Measurements from ENCODE around the gene BTBD2.
"Not testable (repeated sequence)": the region's sequence is repeated elsewhere in the genome, so short reads cannot be mapped to it uniquely, and the experiment has no call there.

BTBD2 gene

DNA sequence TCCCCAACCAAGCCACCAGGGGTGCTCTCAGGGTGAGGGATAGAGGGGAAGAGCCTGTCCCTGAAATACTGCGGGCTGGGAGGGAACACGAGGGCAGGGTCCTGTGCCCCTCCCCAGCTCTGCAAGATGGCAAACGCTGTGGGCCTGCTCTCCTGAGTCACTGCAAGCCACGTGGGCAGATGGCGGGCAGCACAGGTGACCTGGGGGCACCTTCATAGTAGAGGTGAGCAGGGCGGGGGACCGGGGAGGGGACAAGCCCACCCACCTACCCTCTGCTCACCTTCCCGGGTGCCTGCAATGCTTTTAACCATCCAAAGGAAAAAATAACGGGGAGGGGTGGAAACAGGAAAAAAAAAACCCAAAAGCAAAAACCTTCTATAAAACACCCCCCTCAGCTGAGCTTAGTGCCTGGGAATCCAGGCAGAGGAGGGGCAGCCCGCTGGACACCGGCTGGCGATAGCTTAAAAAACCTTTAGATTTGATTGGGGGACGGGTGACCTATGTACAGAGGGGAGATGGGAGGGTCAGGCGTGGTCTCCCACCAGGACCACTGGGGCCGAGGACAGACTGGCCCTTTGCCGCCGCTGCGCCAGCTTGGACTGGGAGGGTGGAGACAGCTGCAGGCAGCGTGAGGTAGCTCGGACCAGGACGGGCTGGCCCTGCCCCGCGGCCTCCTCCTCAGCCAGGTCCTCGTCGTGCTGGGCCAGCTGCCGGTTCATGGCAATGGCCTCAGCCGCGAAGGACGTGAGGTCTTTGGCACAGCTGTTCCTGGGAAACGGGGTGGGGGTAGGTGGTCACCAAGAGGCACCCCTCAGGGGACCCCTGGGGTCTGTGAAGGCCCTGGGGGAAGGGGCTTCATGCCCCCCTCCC lies 23.8 kb upstream of the BTBD2 start:
- no peak for DNase-seq

DNA sequence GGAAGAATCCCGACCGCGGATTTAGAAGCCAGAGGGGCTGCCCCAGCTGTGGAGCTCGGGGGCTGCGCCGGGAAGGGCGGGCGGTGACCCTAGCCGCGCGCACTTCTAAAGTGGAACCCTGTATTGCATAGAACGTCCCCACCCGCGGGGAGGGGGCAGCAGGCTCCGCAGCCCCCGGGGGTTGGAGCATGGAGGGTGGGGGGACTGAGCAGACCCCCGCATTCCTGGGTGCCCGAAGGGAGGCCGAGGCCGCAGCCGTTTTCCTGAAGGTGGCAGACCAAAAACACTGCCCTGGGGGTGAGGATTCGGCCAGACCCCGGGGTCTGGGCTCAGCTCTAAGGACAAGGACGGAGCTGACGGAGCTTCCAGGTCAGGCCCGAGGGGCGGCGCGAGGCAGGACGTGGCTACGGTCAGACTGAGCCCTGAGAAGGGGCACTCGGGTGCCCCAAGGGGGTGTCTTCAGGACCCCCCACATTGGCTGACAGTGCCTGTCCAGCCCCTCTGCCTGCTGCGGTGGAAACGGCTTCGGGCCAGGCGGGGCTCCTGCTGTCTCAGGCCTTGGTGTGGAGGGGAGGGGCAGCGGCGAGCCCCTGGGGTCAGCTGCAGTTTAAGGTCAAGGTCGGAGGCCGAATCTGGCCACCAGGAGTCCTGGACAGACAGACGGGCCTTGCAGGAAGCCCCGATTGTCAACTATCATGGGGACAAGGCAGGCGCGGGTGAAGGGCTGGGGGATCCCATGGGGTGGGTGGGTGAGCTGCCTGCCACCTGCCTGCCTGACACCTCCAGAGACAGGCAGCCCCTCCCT lies 23.0 kb upstream of the BTBD2 start:
- DNase-seq: no peak

DNA sequence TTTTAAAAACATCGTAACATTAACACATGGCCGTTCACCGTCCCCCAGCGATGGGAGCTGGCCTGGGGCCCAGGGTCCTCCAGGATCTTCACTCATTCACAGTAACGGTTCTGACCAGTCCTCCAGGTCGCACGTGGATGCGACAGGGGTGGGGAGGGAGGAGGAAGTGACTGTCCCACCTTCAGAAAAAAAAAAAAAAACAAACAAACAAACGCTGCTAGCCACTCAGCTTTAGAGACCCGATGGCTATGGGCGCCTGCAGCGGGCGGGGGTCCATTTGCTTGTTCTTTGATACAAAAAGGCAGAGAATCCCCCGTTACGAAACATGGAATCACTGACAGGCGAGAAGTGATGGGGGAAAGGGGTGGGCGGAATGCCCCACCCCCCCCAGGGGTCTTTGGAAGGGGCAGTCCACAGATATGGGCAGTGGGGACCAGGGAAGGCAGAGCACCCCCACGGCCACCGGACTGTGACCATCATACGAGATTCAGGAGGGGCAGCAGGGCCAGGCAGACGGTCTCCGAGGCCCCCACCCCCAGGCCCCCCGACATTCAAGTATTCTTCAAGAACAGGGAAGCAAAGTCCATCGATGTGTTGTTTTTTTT lies 22.2 kb upstream of the BTBD2 start:
- no peak for DNase-seq

DNA sequence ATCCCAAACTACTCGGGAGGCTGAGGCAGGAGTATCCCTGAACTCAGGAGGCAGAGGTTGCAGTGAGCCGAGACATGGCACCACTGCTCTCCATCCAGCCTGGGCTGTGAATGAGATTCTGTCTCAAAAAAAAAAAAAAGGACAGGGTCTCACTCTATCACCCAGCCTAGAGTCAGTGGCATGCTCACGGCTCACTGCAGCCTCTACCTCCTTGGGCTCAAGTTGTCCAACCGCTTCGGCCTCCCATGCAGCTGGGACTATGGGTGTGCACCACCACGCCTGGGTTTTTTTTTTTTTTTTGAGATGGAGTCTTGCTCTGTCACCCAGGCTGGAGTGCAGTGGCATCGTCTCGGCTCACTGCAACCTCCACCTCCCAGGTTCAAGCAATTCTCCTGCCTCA lies 20.9 kb upstream of the BTBD2 start:
- DNase-seq: no peak

DNA sequence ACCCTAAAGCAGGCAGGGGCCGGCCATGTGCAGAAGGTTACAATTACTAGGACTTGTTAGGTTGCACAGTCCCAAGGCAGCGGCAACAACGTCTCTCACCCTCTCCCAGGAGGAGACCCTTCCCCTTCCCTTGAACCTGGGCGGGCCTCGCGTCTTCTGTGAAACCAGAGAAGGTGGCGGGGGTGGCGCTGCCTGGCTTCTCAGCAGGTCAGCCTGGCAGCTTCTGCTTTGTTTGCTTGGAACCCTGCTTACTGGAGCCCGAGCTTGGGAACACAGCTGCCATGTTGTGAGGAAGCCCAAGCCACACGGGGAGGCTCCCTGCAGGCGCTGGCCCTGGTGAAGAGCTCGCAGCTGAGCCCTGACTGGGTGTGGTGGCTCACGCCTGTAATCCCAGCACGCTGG lies 20.1 kb upstream of the BTBD2 start:
- no peak for DNase-seq

DNA sequence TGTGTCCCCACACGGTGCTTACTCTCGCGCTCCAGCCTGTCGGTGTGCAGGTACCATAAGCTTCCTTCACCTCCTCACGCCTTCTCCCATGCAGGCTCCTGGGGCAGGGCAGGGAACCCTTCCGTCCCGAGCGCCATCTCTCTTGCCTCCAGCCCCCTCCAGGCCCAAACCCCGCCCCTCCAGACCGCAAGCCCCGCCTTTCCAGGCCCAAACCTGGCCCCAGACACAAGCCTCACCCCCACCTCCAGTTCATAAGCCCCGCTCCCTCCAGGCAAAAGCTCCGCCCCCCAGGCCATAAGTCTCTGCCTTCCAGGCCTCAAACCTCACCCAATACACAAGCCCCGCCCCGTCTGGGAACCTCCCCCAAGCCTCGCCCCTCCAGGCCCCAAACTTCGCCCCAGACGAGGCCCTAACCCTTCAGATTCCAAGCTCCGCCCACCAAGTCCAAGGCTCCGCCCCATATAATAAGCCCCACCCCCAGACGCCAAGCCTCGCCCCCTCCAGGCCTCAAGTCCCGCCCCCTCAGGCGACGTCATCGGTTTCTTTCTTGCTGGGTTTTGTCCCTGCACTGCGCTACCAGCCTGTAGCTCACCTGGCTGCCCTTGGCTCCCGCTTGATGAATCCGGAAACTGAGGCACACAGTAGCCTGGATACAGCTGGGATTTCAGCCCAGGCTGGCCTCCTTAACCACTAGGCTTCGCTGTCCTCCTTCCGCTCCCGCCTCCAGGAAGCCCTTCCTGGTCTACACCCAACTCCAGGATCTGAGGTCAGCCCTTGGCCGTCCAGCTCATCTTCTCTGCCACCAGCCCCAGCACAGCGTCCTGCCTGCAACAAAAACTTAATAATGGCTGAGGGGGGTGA lies 19.4 kb upstream of the BTBD2 start:
- peak; percentile 28 to 54 for DNase-seq

DNA sequence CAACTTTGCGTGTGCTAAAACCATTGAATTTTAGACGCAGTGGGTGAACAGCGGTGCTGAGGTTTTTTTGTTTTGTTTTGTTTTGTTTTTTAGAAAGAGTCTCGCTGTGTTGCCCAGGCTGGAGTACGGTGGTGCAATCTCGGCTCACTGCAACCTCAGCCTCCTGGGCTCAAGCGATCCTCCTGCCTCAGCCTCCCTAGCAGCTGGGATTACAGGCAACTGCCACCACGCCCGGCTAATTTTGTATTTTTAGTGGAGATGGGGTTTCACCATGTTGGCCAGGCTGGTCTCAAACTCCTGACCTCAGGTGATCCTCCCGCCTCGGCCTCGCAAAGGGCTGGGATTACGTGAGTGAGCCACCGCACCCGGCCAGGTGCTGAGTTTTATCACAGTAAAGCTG lies 18.7 kb upstream of the BTBD2 start:
- not testable (repeated sequence) for DNase-seq

DNA sequence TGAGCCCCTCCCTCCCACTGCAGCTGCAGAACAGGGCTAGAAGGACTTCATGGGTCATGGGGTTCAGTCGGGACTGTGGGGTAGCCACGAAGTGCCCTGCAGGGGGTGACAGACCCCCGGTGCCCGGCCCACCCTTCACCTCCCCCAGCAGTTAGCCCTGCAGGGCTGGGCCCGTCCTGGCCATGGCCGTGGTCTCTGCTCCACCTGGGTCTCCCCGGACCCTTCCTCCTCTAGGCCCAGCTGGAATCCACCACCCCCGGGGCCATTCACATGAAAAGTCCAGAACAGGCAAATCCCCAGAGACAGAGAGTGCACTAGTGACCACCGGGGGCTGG lies 18.3 kb upstream of the BTBD2 start:
- no peak for DNase-seq

DNA sequence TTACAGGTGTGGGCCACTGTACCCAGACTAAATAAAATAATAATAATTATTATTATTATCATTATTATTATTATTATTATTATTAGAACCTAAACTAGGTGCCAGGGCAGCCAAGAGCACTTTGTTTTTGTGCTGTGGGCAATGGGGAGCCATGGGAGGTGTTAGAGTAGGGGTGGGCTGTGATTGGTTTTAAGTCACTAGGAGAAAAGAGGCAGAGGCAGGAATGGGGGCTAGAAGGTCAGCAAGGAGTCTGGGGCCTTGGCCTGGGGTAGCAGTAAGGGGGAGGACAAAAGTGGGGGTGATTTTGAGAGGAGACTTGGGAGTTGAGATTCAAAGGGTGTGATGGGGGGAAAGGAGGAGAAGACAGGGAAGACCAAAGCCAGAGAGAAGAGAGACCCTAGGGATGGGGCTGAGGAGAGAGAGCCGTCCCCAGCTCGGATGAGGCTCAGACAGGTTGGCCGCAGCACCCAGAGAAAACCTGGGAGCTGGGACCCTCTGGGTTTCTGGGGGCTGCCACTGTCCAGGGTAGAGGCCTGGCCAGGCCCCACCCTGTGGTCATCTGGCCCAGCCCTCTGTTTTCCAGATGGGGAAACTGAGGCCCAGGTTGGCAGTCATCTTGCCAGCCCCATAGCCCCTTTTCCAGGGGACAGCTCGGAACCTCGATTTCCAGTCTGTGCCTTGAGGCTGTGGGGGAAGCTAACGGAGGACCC lies 17.8 kb upstream of the BTBD2 start:
- DNase-seq: no peak

DNA sequence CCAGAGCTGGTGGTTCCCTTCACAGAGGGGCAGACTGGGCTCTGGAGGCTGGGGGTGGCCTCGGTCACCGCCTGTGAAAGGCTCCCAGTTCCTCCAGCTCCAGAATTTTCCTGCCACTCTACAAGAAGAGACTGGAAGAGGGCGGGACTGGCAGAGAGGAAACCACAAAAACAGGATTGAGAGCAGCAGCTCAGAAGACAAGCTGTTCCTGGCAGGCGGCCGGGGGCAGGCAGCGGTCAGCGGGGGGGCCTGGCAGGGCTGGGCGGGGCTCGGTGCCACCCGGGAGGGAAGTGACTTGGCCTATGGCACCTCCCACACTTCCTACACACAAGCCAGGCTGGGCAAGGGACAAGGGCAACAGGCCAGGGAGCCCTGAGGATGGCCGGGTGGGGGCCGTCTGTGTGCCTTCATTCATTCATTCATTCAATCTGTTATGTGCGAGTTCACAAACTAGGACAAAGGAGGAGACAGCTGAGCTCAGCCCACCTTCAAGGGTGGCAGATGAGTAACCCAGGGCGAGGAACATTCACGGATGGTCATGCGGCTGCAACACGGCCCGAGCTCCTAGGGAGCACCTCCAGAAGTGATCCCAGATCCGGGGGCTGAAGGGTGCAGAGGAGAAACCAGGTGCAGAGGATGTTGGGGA lies 16.9 kb upstream of the BTBD2 start:
- DNase-seq: no peak

DNA sequence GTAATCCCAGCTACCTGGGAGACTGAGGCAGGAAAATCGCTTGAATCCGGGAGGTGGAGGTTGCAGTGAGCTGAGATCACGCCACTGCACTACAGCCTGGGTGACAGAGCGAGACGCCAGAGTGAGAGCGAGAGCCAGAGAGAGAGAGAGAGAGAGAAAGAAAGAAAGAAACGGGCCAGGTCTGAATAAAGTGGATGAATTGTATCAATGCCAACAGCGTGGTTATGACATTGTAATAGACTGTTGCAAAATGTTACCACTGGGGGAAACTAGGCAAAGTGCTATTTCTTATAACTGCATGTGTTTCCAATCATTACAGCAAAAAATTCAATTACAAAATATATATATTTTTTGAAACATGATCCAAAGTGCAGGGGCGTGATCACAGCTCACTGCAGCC lies 11.8 kb upstream of the BTBD2 start:
- no peak for DNase-seq

DNA sequence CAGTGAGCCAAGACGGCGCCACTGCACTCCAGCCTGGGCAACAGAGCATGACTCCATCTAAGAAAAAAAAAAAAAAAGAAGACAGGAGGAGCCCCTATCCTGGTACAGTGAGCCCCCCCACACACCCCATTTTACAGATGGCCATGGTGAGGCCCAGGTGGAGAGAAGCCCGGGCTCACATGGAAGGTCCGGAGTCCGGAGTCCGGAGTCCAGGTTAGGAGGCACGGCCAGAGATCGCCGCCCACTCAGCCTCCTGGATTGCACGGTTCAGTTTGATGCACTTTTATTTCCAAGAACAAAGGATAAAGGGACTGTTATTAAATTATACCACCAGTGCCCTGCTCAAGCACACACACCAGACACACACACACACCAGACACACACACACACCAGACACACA lies 11.3 kb upstream of the BTBD2 start:
- no peak for DNase-seq

DNA sequence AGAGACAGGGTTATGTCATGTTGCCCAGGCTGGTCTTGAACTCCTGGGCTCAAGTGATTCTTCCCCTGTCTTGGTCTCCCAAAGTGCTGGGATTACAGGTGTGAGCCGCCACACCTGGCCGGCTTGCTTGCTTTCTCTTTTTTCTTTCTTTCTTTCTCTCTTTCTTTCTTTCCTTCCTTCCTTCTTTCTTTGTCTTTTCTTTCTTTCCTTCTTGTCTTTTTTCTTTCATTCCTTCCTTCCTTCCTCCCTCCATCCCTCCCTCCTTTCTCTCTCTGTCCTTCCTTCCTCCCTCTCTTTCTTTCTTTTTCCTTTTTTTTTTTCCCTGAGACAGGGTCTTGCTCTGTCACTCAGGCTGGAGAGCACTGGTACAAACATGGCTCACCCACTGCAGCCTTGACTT lies 6.8 kb upstream of the BTBD2 start:
- no peak for DNase-seq

DNA sequence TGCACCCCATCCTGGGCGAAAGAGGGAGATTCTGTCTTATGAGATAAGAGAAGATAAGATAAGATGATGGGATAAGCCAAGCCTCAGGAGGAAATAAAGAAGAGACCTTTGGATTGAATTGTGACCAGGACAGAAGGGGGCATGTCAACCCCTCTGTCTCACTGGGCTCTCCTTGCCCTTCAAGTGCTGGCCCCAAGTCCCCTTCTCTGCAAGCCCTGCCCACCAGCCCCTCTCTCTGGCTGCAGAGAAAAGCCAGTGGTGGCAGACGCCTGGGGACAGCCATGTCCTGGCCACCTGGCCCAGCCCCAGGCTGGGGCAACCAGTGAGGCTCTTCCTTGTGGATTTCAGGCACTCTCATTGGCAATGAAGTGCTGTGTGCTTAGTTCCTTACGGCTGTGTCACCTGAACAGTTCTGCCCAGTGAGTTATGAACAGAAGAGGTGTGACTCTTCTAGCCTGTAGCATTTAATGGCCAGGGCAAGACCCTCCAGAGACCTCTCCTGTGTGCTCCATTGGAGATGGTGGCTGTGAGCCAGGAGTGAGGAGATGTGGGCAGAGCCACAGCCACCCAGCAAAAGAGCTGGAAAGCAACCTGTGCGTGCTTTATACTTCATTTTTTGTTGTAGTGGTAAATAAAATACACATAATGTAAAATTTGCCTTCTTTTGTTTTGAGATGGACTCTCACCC lies 6.1 kb upstream of the BTBD2 start:
- DNase-seq: no peak

DNA sequence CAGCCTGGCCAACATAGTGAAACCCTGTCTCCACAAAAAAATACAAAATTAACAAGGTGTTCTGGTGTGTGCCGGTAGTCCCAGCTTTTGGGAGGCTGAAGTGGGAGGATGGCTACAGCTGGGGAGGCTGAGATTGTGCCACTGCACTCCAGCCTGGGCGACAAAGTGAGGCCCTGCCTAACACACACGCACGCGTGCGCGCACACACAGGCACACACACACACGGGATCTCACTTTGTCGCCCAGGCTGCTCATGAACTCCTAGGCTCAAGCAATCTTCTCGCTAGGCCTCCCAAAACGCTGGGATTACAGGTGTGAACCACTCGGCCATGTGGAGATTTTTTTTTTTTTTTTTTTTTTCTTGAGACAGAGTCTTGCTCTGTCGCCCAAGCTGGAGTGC lies 3.2 kb upstream of the BTBD2 start:
- DNase-seq: no peak

DNA sequence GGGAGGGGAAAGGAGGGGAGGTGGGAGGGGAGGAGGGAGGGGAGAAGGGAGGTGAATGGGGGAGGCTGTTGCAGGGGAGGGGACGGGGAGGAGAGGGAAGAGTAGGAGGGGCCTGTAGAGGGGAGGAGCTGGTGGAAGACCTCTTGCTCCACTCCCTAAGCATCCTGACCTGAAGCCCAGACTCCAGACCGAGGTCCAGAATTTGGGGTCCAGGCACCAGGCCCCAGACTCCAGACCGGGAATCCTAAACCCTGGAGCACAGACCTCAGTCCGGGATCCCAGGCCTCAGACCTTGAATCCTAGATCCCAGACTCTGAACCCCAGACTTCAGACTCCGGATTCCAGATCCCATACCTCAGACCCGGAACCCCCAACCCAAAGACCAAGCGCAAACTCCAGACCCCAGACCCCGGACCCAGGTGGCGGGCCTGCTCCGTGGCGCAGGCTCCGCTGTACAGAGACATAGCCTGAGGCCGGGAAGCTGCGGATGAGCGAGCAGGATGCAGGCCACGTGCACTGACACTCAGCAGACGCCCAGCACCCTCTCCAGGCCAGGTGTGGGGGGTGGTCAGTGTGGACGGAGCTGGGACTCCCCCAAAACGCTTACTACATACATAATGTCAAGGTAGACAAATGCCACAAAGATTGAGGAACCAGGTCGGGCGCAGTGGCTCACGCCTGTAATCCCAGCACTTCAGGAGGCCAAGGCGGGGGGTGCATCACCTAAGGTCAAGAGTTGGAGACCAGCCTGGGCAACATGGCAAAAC lies 710 bp upstream of the BTBD2 start:
- peak; percentile 35 to 53 for DNase-seq

DNA sequence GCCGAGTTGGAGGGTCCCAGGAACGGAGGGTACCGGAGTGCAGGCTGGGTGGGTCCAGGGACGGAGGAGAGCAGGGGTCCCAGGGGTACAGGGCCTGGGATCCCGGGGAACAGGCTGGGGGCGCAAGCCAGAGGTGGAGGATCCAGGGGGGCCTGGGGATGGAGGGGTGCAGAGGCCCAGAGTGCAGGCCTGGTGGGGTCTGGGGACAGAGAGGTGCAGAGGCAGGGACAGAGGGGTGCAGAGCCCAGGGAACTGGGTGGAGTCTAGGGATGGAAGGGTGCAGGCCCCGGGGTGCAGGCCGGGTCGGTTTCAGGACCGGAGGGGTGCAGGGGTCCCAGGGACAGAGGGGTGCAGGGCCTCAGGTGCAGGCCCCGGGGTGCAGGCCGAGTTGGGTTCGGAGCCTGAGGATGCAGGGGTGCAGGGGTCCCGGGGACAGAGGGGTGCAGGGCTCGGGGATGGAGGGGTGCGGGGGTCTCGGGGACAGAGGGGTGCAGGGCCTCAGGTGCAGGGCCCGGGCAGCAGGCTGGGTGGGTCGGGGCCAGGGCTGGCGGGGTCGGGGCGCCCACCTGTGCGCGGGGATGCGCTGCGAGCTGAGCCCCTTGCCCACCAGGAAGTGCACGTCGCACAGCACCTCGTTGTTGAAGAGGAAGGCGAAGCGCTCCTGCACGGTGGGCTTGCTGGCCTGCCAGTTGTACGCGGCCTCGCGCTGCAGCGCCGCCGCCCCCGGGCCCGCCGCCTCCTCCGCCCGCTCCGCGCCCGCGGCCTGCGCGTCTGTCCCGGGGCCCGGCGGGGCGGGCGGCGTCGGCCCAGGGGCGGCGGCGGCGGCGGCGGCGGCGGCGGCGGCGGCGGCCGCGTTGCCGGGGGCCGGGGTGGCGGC lies 545 bp downstream of the BTBD2 start:
- peak; percentile 17 to 26 for DNase-seq

DNA sequence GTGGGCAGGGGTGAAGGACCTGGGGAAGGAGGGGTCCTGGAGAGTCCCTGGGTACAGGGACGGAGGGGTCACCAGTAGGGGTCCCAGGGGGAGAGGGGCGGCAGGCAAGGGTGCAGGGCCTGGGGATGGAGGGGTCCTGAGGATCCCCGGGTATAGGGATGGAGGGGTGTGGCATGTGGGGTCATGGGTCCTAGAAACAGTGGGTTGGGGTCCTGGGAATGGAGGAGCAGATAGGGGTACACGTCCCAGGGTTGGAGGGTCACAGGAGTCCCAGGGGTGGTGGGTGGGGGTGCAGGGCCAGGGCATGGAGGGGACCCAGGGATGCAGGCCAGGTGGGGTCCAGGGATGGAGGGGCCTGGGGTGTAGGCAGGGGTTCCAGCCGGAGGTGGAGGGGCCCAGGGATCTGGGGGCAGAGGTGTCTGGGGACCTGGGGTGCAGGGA lies 1.4 kb downstream of the BTBD2 start:
- no peak for DNase-seq

DNA sequence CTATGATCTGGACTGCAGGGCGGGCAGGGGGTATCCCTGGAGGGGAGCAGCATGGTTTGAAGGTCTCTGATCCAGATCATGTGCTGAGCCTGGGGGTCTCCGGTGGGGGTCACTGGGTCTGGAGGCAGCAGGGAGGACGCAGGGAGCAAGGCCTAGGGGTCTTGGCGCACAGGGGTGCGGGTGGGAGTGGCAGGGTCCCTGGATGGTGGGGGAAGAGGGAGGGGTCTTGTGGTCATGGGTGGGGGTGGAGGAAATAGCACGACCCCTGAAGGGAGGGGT lies 1.9 kb downstream of the BTBD2 start:
- DNase-seq: no peak

All from stimulated activated CD4-positive, alpha-beta T cell treated with anti-CD3 and anti-CD28 coated beads, Interleukin-4, amount 100 ng/mL, for 4 hours (primary cell).